ENCODE results near the gene GALNT10. TPM values are rescaled to one million over a fixed set of nuclear protein-coding genes. Genes with fewer than 3 reads are reported as not detected.

GALNT10 gene
- total and polyA plus RNA-seq, 9 of the 15 experiments (the other 6 are each of a cell fraction or from before 2014, with no cell fraction given), result 4.6 to 37.1 (median 13.3) TPM

- TF ChIP-seq SREBF2 (CRISPR knock-in tag; IDR thresholded peaks at IDR 0.05) (no peak), FOXK1 (CRISPR knock-in tag; IDR thresholded peaks at IDR 0.05; ENCODE audit: borderline replicate concordance) (no peak), ADNP (tag; IDR thresholded peaks at IDR 0.05) (no peak), JUND (IDR thresholded peaks at IDR 0.05; ENCODE audit: borderline replicate concordance, low read depth, low read length) (no peak; the same call in 1 of the 2 replicates), JUND (tag; IDR thresholded peaks at IDR 0.05; ENCODE audit: borderline replicate concordance, low read depth, low read length) (no peak; the same call in 2 of the 3 replicates), SIN3A (IDR thresholded peaks at IDR 0.05; ENCODE audit: borderline replicate concordance in 2 of 2, control insufficient read depth in 1 of 2, low read depth in 2 of 2, low read length in 2 of 2) (no peak; a peak in 1 of 4 replicates), SMARCA4 (IDR thresholded peaks at IDR 0.05) (peak; percentile 39; the same call in 1 of the 2 replicates), CSDE1 (IDR thresholded peaks at IDR 0.05) (no peak), GATA2 (CRISPR knock-in tag; IDR thresholded peaks at IDR 0.05) (no peak), ZNF609 (CRISPR knock-in tag; IDR thresholded peaks at IDR 0.05; ENCODE audit: borderline replicate concordance) (no peak), BRF1 (IDR thresholded peaks at IDR 0.05; ENCODE audit: borderline replicate concordance, extremely low read depth, insufficient read length) (no peak), FUS (optimal IDR thresholded peaks at IDR 0.05; ENCODE audit: low read depth, low read length) (peak; percentile 38), ZNF165 (CRISPR knock-in tag; IDR thresholded peaks at IDR 0.05; ENCODE audit: borderline replicate concordance) (no peak), MCM7 (IDR thresholded peaks at IDR 0.05) (no peak), PRPF4 (IDR thresholded peaks at IDR 0.05; ENCODE audit: insufficient read depth, low read depth, low read length, poor library complexity, severe bottlenecking) (no peak), XRCC3 (IDR thresholded peaks at IDR 0.05) (no peak), LARP7 (IDR thresholded peaks at IDR 0.05) (no peak), HNRNPLL (IDR thresholded peaks at IDR 0.05; ENCODE audit: low read depth, low read length, poor library complexity, severe bottlenecking) (peak; percentile 87), STAG1 (CRISPR knock-in tag; IDR thresholded peaks at IDR 0.05; ENCODE audit: borderline replicate concordance) (peak; percentile 38; the same call in 1 of the 2 replicates), CEBPG (CRISPR knock-in tag; IDR thresholded peaks at IDR 0.05) (no peak), CEBPG (tag; conservative IDR thresholded peaks at IDR 0.05 in 1 of 2, IDR thresholded peaks at IDR 0.05 in 1 of 2) (peak in 1 of 2 experiments; percentile 77; a peak in 2 of 4 replicates), POLR2A (conservative IDR thresholded peaks at IDR 0.05) (peak; percentile 70), IRF2 (CRISPR knock-in tag; IDR thresholded peaks at IDR 0.05) (no peak)
- TF ChIP-seq, protein P1, sequence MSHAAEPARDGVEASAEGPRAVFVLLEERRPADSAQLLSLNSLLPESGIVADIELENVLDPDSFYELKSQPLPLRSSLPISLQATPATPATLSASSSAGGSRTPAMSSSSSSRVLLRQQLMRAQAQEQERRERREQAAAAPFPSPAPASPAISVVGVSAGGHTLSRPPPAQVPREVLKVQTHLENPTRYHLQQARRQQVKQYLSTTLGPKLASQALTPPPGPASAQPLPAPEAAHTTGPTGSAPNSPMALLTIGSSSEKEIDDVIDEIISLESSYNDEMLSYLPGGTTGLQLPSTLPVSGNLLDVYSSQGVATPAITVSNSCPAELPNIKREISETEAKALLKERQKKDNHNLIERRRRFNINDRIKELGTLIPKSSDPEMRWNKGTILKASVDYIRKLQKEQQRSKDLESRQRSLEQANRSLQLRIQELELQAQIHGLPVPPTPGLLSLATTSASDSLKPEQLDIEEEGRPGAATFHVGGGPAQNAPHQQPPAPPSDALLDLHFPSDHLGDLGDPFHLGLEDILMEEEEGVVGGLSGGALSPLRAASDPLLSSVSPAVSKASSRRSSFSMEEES (CRISPR knock-in tag; IDR thresholded peaks at IDR 0.05), result no peak
Observed at GRCh38 chr5:154189819-154190594, 526 bp upstream of the GALNT10 start (continued).

All from K562 (cell line).